Peyer's patch (tissue), 4 donors: ENCODE measurements around the gene ABCB9. TPM values are rescaled to one million over a fixed set of nuclear protein-coding genes. Genes with fewer than 3 reads are reported as not detected.

ENCODE experiments used
- DNase-seq, 3 donors: peaks; one replicate each; pipeline ENCODE4 v3.0.0-alpha.2; 2017 to 2019
- H3K27ac ChIP-seq, 4 donors: fragments of 200-600 bp; sonication (generic); one replicate each; pipeline ENCODE4 v1.5.1; 2016 to 2019
- H3K27me3 ChIP-seq, 2 donors: fragments of 200-600 bp; sonication (generic); one replicate each; pipeline ENCODE4 v1.5.1; 2019
- H3K36me3 ChIP-seq, 3 donors: fragments of 200-600 bp; sonication (generic); one replicate each; pipeline ENCODE4 v1.5.1; 2016 to 2019
- H3K4me1 ChIP-seq, 4 donors: fragments of 200-600 bp; sonication (generic); one replicate each; pipeline ENCODE4 v1.5.1; 2016 to 2019
- H3K4me3 ChIP-seq, 4 donors: fragments of 200-600 bp; sonication (generic); 1 replicate in 3 of 4; 2 replicates in 1 of 4; pipeline ENCODE4 v1.5.1; 2016 to 2019; ENCODE audit warnings: mild to moderate bottlenecking in 1 of 4
- H3K9me3 ChIP-seq, 4 donors: fragments of 200-600 bp; sonication (generic); one replicate each; pipeline ENCODE4 v1.5.1; 2016 to 2019; ENCODE audit warnings: mild to moderate bottlenecking in 1 of 4
- POLR2A ChIP-seq, 2 donors: fragments of 450-650 bp; IDR thresholded peaks; one replicate each; pipeline ENCODE4 v1.5.1; 2017; ENCODE audit warnings: antibody characterized with exemption in 2 of 2, mild to moderate bottlenecking in 2 of 2, moderate library complexity in 2 of 2
- total RNA-seq, 4 donors: library from RNA; depleted of rRNA; stranded (reverse); fragments of >200 nt; gene quantifications; one replicate each; pipeline ENCODE4 v1.1.0, GENCODE V29; 2016
- TF ChIP-seq, protein P1 (sequence below), 6 experiments: fragments of 450-650 bp in 4 of 6; fragments of 200-600 bp in 2 of 6; sonication (generic) in 1 of 6; IDR thresholded peaks; one replicate each; pipeline ENCODE4 v1.5.1; 2017 to 2019; ENCODE audit warnings: antibody characterized with exemption in 6 of 6, mild to moderate bottlenecking in 3 of 6, moderate library complexity in 1 of 6

ABCB9 gene
- total RNA-seq, 4 donors from 2014 or later, result 8.8 to 29.7 (median 17.4) TPM

DNA sequence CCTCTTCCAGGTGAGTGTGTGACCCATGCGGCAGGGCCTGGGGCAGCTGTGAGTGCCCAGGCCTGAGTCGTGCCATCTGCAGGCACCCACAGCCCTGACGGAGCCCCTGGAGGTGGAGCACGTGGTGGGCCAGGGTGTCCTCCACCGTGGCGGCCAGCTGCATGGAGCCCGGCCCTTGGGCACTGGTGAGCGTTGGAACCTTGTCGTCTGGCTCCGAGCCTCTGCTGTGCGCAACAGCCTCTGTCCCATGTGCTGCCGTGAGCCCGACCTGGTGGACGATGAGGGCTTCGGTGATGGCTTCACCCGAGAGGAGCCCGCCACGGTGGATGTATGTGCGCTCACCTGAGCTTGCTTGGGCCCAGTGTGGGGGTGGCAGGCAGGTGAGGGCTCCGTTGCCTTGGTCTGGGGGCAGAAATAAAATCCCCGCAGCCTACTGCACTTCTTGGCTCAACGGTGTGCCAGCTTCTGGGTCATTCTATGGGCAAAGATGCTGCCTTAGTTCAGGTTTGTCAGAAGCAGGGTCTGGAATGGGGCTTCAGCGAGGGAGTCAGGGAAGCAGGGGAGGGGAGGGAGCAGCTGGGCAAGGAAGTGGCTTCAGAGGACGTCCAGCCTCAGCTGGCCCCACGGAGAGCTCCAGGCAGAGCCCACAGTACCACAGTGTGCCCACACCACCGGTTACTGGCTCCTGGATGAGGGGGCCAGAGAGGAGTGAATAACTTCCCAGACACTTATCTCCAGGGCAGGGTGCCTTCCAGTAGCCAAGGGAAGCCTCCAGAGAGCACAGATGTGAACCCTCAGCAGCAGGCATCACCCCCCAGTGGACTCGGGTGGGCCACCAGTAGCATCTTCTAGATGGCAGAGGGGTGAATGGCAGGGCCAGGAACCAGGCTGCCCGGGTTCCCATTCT is 13.0 kb upstream of the ABCB9 start:
- TF ChIP-seq, protein P1, sequence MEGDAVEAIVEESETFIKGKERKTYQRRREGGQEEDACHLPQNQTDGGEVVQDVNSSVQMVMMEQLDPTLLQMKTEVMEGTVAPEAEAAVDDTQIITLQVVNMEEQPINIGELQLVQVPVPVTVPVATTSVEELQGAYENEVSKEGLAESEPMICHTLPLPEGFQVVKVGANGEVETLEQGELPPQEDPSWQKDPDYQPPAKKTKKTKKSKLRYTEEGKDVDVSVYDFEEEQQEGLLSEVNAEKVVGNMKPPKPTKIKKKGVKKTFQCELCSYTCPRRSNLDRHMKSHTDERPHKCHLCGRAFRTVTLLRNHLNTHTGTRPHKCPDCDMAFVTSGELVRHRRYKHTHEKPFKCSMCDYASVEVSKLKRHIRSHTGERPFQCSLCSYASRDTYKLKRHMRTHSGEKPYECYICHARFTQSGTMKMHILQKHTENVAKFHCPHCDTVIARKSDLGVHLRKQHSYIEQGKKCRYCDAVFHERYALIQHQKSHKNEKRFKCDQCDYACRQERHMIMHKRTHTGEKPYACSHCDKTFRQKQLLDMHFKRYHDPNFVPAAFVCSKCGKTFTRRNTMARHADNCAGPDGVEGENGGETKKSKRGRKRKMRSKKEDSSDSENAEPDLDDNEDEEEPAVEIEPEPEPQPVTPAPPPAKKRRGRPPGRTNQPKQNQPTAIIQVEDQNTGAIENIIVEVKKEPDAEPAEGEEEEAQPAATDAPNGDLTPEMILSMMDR (IDR thresholded peaks at IDR 0.05), result no peak
- H3K4me3 ChIP-seq, result peak overlapping the region; percentile 82 to 98 (median 97)
- peak overlapping the region; percentile 4 to 94 (median 86) for H3K27ac ChIP-seq
- no peak for DNase-seq
- H3K9me3 ChIP-seq, result no peaks in the 10 kb centered on the region
- peaks cover 0 to 28% (median 0%) of the 10 kb centered on the region in 3 donors for H3K36me3 ChIP-seq
- no peaks in the 10 kb centered on the region for H3K27me3 ChIP-seq
- H3K4me1 ChIP-seq, result peaks cover 10 to 76% (median 32%) of the 10 kb centered on the region in 4 donors

DNA sequence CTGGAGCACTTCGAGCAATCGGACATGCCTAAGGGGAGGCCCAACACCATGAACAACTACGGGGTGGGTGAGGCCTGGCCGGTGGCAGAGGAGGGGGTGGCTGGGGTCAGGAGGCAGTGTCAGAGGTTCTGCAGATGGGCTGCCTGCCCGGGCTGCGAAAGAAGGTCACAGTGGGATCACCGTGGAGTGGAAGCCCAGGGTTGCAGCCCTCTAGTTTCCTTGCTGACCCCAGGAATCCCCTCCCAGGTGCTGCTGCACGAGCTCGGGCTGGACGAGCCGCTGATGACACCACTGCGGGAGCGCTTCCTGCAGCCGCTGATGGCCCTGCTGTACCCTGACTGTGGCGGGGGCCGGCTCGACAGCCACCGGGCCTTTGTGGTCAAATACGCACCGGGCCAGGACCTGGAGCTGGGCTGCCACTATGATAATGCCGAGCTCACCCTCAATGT is 12.3 kb upstream of the ABCB9 start:
- DNase-seq, result no peak
- peaks cover 10 to 75% (median 28%) of the 10 kb centered on the region in 4 donors for H3K4me1 ChIP-seq

DNA sequence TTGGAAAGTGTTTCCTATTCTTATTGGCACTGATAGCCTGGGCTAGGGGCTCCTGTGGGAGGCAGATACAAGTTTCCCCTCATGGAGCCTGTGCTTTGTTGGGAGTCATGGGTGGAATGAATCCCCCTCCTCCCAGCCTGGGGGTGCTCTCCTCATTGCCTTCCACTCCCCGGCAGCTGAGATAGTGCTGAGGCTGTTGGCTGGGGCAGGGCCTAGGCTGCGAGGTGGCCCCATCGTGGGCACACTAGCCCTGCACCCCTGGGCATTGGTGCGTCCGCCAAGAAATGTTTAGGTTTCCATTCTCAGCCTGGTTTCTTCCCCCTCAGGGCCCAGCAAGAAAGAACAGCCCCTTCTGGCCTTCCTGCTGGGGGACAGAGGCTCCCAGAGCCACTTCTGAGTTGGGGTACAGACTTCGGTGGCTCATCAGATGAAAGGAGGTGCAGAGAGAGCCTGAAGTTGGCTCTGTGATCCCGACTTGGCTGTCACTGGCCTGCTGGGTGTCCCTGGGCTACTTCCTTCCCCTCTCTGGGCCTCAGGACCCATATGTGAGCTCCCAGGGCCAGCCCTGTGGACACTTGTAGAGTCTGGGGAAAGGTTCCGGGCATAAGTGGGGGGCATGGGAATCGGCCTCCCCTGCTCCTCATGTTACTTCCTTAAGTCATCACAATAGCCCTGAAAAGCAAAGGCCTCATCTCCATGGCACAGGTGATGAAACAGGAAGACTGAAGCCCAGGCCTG is 11.6 kb upstream of the ABCB9 start:
- TF ChIP-seq, protein P1 (IDR thresholded peaks at IDR 0.05), result no peak
- TF ChIP-seq POLR2A (IDR thresholded peaks at IDR 0.05), result no peak
- Histone ChIP-seq H3K27me3 (no peaks in the 10 kb centered on the region), H3K4me1 (peaks cover 10 to 68% (median 26%) of the 10 kb centered on the region in 4 donors), H3K4me3 (no peak overlapping the region), H3K9me3 (no peaks in the 10 kb centered on the region), H3K27ac (no peak overlapping the region), H3K36me3 (peaks cover 0 to 17% (median 0%) of the 10 kb centered on the region in 3 donors)
- no peak for DNase-seq

More for the DNA sequence above, 12.3 kb upstream of the ABCB9 start:
- no peaks in the 10 kb centered on the region for H3K27me3 ChIP-seq
- H3K4me3 ChIP-seq, result no peak overlapping the region
- H3K27ac ChIP-seq, result no peak overlapping the region
- H3K9me3 ChIP-seq, result no peaks in the 10 kb centered on the region
- H3K36me3 ChIP-seq, result peaks cover 0 to 23% (median 0%) of the 10 kb centered on the region in 3 donors
- no peak for TF ChIP-seq POLR2A (IDR thresholded peaks at IDR 0.05)
- TF ChIP-seq, protein P1 (IDR thresholded peaks at IDR 0.05), result no peak

DNA sequence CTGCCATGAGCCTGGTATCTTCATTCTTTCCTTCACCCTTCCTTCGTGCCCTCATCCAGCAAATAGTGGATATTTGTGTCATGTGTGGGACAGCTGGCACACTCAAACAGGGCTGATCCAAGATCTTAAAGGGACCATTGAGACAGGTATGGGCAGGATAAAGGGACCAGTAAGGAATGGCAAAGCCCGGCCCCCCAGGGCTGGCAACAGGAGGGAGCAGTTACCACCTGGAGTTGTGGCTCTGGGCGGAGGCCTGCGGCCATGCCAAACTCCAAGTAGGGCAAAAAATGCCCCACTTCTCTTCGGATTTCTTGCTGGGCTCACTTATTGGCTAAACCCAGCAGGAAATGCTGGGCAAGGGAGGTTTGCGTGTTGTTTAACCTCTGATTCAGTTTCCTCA is 10.9 kb upstream of the ABCB9 start:
- peaks cover 0 to 10% (median 0%) of the 10 kb centered on the region in 3 donors for H3K36me3 ChIP-seq
- DNase-seq, result no peak
- no peak overlapping the region for H3K4me3 ChIP-seq
- no peak for TF ChIP-seq POLR2A (IDR thresholded peaks at IDR 0.05)
- TF ChIP-seq, protein P1 (IDR thresholded peaks at IDR 0.05), result no peak
- no peaks in the 10 kb centered on the region for H3K9me3 ChIP-seq
- H3K27ac ChIP-seq, result no peak overlapping the region
- H3K27me3 ChIP-seq, result no peaks in the 10 kb centered on the region
- H3K4me1 ChIP-seq, result peaks cover 10 to 62% (median 21%) of the 10 kb centered on the region in 4 donors

DNA sequence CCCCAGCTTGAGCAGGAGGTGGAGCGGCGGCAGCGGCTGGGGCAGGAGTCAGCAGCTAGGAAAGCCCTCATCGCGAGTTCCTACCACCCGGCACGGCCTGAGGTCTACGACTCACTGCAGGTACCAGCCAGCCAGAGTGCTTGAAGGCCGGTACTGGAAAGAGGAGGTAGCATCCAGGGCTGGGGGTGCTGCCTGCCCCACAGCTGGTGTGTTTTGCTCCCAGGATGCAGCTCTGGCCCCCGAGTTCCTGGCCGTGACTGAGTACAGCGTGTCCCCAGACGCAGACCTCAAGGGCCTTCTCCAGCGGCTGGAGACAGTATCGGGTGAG is 10.3 kb upstream of the ABCB9 start:
- DNase-seq, result no peak
- peaks cover 6 to 56% (median 16%) of the 10 kb centered on the region in 4 donors for H3K4me1 ChIP-seq
- no peaks in the 10 kb centered on the region for H3K27me3 ChIP-seq
- H3K9me3 ChIP-seq, result no peaks in the 10 kb centered on the region
- peak overlapping the region in 1 of 4 donors; percentile 84 for H3K4me3 ChIP-seq
- no peak overlapping the region for H3K27ac ChIP-seq
- TF ChIP-seq POLR2A (IDR thresholded peaks at IDR 0.05), result no peak
- TF ChIP-seq, protein P1 (IDR thresholded peaks at IDR 0.05), result no peak
- peaks cover 0 to 8% (median 0%) of the 10 kb centered on the region in 3 donors for H3K36me3 ChIP-seq
